Omental fat pad (tissue), 4 donors: Measurements from ENCODE around the gene NTF3. TPM values are rescaled to one million over a fixed set of nuclear protein-coding genes. Genes with fewer than 3 reads are reported as not detected.

Experiments
- ATAC-seq: fragments of 150-250 bp; one replicate; pipeline ENCODE4 v1.9.1; 2016; ENCODE audit warnings: mild to moderate bottlenecking, moderate library complexity; ENCODE audit not compliant: low FRiP score
- DNase-seq: peaks from one replicate; pipeline ENCODE4 v3.0.0-alpha.2; 2019; ENCODE audit warnings: low spot score
- CTCF ChIP-seq, 3 donors: fragments of 450-650 bp; IDR thresholded peaks; one replicate each; pipeline ENCODE4 v1.5.1; 2016 to 2017; ENCODE audit warnings: antibody characterized with exemption in 3 of 3, mild to moderate bottlenecking in 3 of 3, moderate library complexity in 2 of 3
- total RNA-seq, 4 donors: library from RNA; depleted of rRNA; stranded (reverse); fragments of >200 nt; gene quantifications; one replicate each; pipeline ENCODE4 v1.1.0, GENCODE V29; 2016

Gene NTF3
- total RNA-seq, 4 donors from 2014 or later, result not detected

GRCh38 chr12:5447320-5447719, 15.4 kb downstream of the NTF3 start:
- ATAC-seq (no peak), DNase-seq (no peak)
- no peak for TF ChIP-seq CTCF (IDR thresholded peaks at IDR 0.05)

DNA sequence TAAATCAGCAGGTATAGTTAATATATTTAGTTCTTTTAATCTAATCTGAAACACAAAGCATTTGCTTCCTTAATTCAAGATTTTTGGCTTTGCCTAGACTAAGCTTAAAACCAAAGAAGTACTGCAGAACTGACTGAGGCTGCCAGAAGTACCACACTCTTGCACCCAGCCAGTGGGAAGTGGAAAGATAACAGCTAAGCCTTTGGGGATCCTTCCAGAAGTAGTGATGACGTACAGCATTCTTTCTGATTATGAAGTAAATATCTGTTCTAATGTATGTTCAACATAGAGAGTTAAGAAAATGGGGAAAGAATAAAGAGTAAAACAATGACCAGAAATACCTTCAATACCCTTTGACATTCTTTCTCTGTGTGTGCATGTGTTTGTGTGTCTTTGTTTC, 19.3 kb downstream of the NTF3 start:
- no peak for TF ChIP-seq CTCF (IDR thresholded peaks at IDR 0.05)
- DNase-seq (no peak), ATAC-seq (no peak)

DNA sequence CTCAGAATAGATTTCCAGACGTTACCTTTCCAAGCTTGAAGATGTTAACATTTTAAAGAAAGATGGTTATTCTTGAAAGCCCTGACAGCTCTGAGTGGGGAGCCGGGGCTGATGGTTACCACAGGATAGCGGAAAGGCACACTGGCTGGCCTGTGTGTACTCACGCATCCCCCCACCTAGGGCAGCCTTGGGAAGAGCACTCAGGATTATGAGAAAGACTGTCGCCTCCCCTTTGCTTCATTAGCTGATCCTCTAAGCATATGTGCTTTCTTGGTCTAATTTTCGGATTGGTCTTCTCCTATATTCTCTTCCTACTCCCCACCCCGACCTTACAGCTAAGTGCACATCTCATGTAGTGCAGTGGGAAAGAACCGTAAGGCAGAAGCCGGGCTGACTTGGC, 20.7 kb downstream of the NTF3 start:
- no peak for DNase-seq
- no peak for TF ChIP-seq CTCF (IDR thresholded peaks at IDR 0.05)
- no peak for ATAC-seq

DNA sequence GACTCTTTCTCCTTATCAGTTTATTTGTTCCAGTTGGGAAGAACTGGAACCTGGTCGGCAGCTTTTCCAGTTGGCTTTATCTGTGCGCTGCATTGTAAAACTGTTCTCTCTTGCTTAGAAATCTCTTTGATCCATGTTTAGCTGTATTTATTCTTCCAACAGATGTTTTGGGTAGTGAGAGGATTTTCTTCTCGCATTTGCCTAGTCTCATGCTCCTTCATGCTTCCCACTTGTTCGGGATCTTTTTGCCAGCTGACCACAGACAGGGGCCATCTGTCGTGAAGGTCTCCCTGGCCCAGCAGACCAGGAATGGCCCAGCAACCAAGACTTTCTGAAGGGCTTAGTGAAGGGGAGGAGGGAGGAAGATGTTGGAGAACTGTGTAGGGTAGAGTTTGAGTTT, 21.6 kb downstream of the NTF3 start:
- no peak for ATAC-seq
- TF ChIP-seq CTCF (IDR thresholded peaks at IDR 0.05), result no peak
- no peak for DNase-seq

- no peak for TF ChIP-seq CTCF (IDR thresholded peaks at IDR 0.05)
- no peak for ATAC-seq
- DNase-seq, result no peak
Observed at GRCh38 chr12:5455045-5455444, 23.1 kb downstream of the NTF3 start.

- TF ChIP-seq CTCF (IDR thresholded peaks at IDR 0.05), result no peak
- ATAC-seq (no peak), DNase-seq (no peak)
Observed at GRCh38 chr12:5456030-5456429, 24.1 kb downstream of the NTF3 start.

DNA sequence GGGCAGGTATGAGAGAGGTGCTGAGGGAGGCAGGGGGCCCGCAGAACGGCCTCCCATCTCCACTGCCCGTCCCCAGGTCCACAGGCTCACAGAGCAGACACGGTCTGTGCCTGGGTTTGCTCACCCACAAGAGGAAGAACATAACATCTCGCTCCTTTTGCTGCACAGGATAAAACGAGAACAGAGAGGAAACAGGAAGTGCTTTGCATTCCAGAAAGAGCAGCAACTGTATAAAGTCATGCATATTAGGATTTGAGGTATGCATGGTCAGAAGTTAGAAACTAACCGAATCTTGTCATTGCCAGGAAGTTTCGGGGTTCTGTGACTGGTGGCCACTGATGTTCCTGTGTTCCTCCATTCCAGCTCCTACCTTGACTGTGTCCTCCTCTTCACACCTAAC, 25.0 kb downstream of the NTF3 start:
- no peak for TF ChIP-seq CTCF (IDR thresholded peaks at IDR 0.05)
- DNase-seq (no peak), ATAC-seq (no peak)
